GM20000 (cell line): ENCODE measurements around the gene HOXB6.

Source experiments
- DNase-seq: peaks from one replicate; pipeline ENCODE4 v3.0.0; 2012; ENCODE audit warnings: low spot score
- CTCF ChIP-seq: IDR thresholded peaks from 2 replicates; pipeline ENCODE4 v1.5.1; 2012; ENCODE audit warnings: mild to moderate bottlenecking, control low read depth; ENCODE audit errors: extremely low read depth, missing control alignments

The HOXB6 gene

GRCh38 chr17:48559840-48560817, 44.7 kb downstream of the HOXB6 start:
- no peak for DNase-seq
- no peak for TF ChIP-seq CTCF

GRCh38 chr17:48559122-48559839, 45.5 kb downstream of the HOXB6 start:
- no peak for DNase-seq
- no peak for TF ChIP-seq CTCF

GRCh38 chr17:48558831-48559121, 46.0 kb downstream of the HOXB6 start:
- TF ChIP-seq CTCF, result no peak
- no peak for DNase-seq

- DNase-seq, result no peak
- no peak for TF ChIP-seq CTCF
Measured at GRCh38 chr17:48558057-48558830, 46.5 kb downstream of the HOXB6 start.

- no peak for TF ChIP-seq CTCF
- no peak for DNase-seq
Measured at GRCh38 chr17:48556576-48557401, 48.0 kb downstream of the HOXB6 start.

GRCh38 chr17:48556229-48556575, 48.6 kb downstream of the HOXB6 start:
- TF ChIP-seq CTCF, result no peak
- DNase-seq, result no peak
